OCI-M2 (cell line): ENCODE results near the gene SPPL2B.
"Not testable (repeated sequence)": the region's sequence is repeated elsewhere in the genome, so short reads cannot be mapped to it uniquely, and the experiment has no call there.

Experiments
- DNase-seq: peaks from one replicate; lab custom pipeline; 2025; ENCODE audit not compliant: unreplicated experiment; lab: John Stamatoyannopoulos, UW

Gene SPPL2B, protein sequence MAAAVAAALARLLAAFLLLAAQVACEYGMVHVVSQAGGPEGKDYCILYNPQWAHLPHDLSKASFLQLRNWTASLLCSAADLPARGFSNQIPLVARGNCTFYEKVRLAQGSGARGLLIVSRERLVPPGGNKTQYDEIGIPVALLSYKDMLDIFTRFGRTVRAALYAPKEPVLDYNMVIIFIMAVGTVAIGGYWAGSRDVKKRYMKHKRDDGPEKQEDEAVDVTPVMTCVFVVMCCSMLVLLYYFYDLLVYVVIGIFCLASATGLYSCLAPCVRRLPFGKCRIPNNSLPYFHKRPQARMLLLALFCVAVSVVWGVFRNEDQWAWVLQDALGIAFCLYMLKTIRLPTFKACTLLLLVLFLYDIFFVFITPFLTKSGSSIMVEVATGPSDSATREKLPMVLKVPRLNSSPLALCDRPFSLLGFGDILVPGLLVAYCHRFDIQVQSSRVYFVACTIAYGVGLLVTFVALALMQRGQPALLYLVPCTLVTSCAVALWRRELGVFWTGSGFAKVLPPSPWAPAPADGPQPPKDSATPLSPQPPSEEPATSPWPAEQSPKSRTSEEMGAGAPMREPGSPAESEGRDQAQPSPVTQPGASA

DNA sequence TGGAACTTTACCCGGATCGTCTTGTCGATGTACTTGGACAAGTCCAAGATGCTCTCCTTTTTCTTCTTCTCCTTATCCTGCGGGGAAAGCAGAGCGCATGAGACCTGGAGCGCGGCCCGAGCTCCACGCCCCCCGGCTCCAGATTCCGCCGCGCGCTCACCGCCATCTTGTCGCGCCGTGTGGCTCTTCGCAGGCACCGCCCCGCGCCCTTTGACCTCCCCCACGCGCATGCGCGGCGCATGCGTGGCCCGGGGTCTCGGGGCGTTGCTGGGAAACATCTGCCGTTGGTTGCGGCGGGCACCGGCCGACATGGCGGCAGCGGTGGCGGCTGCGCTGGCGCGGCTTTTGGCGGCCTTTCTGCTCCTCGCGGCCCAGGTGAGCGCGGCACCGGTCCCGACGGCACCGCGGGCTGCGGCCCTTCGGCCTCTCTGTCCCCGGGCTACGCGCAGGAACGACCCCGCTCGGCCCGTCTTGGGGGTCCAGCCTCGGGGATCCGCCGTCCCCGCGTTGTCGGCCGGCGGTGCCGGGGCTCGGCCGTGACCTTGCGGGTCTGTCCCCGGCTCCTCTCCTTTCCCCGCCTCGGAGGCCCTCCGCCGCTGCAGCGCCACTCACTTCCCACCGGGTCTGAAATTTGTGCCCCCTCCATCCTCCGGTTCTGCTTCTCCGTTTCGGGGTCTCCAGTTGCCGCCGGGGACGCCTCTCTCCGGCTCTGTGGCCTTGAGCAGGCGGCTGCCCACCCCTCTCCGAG lies at the start of gene SPPL2B, which contains the start of gene LSM7:
SPPL2B (plus strand) TSS at position 284 of the 748 bp plus-strand sequence; CDS start at position 310, 26 bp downstream.
LSM7 (minus strand) TSS at position 186 of the 748 bp plus-strand sequence; CDS start at position 166, 20 bp downstream.
- no peak for DNase-seq

DNA sequence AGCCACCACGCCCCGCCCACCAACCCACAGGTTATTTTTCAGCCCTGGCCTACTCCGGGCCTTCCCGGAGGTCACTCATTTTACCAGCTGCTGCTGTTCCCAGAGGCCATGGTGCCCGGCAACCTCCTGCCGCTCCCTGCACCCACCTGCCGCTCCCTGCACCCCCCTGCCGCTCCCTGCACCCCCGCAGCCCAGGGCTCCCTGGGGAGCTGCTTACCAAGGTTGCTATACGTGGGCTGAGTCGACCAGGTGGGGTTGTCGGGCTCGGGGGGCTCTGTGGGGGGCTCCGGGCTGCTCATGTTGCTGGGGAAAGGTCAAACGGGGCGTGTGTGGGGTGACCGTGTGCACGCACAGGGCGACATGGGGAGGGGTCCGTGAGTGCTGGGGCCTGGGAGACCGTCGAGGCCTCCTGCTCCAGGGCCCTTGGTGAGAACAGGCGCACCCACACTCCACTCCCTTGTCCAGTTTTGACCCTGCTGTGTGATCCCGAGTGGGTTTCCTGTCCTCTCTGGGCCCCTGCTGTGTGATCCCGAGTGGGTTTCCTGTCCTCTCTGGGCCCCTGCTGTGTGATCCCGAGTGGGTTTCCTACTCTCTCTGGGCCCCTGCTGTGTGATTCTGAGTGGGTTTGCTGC lies 47.7 kb upstream of the SPPL2B start:
- DNase-seq, result no peak

DNA sequence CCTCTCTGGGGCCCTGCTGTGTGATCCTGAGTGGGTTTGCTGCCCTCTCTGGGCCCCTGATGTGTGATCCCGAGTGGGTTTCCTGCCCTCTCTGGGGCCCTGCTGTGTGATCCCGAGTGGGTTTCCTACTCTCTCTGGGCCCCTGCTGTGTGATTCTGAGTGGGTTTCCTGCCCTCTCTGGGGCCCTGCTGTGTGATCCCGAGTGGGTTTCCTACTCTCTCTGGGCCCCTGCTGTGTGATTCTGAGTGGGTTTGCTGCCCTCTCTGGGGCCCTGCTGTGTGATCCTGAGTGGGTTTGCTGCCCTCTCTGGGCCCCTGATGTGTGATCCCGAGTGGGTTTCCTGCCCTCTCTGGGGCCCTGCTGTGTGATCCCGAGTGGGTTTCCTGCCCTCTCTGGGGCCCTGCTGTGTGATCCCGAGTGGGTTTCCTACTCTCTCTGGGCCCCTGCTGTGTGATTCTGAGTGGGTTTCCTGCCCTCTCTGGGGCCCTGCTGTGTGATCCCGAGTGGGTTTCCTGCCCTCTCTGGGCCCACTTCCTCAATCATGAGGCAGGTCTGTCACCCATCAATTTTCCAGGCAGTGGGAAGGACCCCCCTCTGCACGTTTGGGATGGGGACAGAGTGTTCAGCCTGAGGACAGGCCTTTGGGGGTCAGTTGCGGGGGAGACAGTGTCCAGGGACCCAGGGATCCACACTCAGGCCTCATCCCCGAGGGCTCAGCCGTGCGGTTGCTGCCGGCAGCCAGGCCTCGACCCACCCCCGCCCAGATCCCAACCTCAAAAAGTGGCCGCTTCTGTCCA lies 47.0 kb upstream of the SPPL2B start:
- DNase-seq, result not testable (repeated sequence)

- DNase-seq, result no peak
These were observed 46.2 kb upstream of the SPPL2B start, which contains the start of gene PEAK3 for GRCh38 chr19:2282062-2282861. Gene PEAK3 (minus strand): TSS chr19:2282175. CDS start chr19:2280931, 1,244 bp downstream.

DNA sequence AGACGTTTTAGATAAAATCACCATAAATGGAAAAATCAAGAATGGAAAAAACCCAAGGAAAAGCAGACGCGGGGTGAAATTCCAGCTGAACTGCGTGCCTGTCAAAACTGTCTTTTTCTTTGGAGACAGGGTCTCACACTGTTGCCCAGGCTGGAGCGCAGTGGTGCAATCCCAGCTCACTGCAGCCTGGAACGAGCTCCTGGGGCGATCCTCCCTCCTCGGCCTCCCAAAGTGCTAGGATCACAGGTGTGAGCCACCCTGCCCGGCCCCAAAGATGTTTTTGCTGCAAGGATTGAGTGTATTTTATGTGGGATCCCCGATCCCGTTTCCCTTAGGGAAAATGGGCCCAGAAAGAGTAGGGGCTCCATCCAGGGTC lies 45.6 kb upstream of the SPPL2B start:
- DNase-seq, result no peak

GRCh38 chr19:2283835-2284507 lies 44.5 kb upstream of the SPPL2B start:
- DNase-seq, result no peak

DNA sequence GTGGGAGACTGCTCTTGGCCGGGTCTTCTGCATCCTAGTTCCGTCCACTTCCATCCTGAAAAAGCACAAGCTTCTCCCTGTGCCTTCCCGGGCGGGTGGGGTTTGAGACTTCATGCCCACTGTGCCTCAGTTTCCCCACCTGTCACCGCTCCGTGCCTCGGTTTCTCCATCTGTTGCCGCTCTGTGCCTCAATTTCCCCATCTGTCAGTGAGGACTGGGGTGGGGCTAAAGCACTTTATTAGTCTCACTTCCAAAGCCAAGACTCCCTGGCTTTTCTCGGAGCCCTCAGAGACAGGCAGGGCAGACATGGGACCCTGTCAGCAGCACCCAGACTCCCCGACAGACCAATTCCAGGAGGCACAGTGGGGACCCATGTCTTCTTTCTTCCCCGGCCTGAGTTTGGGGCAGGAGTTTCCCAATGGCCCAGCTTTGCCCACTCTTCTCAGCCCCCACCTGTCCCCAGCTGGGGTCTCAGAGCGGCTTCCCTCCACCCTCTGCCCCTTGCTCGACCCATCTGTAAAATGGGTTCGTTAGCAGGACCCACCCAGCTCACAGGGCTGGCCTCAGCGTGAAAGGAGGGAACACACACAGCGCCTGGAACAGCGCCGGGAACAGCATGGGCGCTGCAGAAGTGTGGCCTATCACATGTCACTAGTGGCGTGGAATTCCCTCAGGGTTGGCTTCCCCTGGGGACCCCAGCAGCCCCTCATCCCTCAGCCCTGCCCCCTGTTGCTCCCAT lies 41.9 kb upstream of the SPPL2B start:
- no peak for DNase-seq

DNA sequence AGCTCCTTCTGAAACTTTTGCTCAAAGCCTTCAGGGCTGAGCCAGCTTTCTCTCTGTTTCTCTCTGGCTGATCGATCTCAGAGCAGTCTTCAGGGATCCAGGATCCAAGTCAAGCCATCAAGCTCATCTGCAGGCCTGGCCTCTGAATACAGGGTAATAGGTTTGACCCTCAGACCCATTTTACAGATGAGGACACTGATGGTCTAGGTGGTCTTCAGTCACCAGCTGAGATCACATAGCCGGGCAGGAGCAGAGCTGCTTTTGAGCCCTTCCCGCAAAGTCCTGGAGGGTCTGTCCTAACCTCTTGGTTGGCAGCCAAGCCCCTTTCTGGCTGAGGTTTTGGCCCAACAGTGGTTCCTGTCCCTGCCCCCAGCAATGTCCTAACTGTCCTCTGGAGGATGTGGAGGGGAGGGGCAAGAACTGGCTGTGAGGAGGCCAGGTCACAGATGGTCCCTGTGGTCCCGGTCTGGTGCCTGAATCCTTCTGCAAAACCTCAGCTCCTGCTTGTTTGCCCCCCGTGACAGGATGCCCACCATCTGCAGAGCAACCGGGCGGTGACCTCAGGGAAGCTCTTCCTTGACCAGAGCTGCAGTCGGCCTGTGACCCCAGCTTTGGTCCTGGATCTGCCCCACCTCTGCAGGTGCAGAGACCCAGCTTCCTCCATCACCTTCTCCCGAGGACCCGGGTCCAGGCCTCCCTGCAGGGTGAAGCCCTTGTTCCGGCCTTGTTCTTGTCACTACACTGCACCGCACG lies 40.7 kb upstream of the SPPL2B start:
- no peak for DNase-seq

- no peak for DNase-seq
These were observed 40.1 kb upstream of the SPPL2B start for GRCh38 chr19:2288338-2288817.

DNA sequence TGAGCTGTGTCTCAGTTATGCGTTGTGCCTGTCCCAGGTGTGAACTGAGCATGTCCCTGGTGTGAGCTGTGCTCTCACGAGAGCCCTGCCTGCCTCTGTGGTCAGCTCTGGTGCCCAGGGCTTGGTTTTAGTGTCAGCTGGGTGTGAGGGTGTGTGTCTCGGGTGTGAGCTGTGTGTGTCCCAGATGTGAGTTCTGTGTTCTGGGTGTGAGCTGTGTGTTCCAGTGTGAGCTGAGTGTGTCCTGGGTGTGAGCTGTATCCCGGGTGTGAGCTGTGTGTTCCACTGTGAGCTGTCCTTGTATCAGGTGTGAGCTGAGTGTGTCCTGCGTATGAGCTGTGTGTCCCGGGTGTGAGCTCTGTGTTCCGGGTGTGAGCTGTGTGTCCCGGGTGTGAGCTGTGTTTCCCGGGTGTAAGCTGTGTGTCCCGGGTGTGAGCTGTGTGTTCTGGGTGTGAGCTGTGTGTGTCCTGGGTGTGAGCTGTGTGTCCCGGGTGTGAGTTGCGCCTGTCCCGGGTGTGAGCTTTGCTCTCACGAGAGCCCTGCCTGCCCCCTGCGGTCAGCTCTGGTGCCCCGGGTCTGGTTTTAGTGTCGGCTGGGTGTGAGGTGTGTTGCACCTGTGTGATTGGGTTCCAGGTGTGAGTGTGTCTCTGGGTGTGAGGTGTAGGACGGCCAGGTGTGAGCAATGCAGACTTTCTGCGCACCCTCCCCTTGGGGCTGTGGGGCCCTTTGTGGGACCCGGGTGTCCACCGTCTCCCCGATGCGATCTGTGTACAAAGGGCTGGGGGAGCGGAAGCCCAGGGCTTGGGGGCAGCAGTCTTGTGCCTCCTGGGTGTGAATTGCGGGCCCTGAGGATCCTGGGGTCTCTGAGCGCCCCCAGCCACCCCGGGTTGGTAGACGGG lies 39.4 kb upstream of the SPPL2B start:
- DNase-seq, result no peak

DNA sequence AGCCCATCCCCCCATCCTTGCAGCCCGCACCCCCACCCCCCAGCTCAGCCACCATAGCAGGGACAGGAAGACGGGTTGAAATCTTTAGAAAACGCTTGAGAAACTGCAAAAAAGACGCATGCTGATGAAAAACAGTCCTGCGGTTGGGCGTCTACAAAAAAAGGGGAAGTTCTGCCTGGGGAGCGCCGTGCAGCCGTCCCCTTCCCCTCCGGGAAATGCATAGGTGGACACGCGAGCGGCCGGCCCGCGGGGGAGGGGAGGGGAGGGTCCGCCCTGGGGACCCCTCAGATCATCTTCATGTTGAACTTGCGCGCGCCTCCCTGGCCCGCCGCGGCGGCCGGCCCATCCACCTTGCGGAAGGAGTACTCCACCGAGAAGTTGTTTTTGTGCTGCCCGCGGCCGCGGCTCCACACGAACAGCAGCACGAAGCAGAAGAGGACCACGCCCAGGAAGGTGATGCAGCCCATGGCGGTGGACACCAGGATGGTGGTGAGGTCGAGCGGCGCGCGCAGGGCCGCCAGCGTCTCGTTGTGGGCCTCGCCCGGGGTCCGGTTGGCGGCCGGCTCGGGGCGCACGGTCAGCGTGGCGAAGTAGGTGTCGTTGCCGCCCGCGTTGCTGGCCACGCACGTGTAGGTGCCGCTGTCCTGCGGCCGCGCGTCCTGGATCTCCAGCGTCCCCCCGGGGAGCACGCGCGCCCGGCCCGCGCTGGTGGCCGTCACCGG lies 38.6 kb upstream of the SPPL2B start:
- DNase-seq, result no peak

DNA sequence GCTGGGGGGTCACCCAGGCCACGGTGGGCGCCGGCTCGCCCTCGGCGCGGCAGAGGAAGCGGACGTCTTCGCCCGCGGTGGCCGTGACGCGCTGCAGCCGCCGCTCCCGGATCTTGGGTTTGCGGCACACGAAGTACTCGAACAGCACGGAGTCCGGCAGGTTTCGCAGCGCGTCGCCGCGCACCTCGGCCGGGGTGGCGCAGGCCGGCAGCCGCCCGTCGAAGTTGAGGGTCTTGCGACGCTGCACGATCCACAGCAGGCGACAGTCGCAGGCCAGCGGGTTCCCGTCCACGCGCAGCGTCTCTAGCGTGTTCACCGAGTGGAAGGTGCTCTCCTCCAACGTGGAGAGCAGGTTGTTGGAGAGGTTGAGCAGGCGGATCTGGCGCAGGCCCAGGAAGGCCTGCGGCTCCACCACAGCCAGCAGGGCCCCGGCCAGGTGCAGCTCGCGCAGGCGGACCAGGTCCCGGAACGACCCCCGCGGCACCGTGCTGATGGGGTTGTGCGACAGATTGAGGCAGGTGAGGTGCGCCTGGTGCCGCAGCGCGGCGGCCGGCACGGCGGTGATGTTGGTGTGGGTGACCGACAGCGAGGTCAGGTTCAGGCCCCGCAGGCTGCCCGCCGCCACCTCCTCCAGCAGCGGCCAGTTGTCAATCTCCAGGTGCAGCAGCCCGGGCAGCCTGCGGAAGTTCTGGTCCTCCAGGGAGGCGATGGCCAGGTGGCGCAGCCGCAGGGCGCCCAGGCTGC lies 37.9 kb upstream of the SPPL2B start:
- DNase-seq, result no peak

- DNase-seq, result no peak
These were observed 37.2 kb upstream of the SPPL2B start for GRCh38 chr19:2291185-2291751.

DNA sequence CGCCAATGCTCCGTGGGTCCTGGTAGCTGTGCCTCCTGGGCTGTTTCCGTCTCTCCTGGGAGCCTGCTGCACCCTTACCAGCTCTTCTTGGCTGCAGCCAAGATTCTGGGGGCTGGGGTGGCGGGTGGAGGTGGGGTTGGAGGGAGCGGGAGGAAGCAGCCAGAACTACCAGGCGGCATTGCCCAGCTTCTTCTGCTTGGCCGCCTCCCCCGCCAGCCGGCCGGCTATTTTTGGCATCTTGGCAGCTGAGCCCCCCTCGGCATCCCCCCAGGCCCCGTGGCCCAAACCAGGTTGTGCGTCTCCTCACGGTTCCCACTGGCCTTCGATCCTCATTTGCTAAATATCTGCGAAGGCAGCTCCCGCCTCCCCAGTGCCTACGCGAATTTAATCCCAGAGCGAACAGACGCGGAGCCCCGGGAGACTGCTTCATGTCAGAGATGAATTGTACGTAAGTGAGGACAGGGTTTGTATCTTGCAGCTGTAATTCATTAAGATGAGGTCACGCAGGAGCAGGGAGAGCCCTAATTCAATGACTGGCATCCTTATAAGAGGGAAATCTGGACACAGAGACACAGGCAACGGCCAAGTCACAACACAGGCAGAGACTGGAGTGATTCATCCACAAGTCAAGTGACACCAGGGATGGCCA lies 33.7 kb upstream of the SPPL2B start:
- DNase-seq, result no peak
